Stimulated activated CD8-positive, alpha-beta memory T cell treated with anti-CD3 and anti-CD28 coated beads, Interleukin-12 subunit alpha, Interleukin-12 subunit beta, amount 100 ng/mL, for 24 hours (primary cell): ENCODE measurements around the gene KLRF2.

Experiments
- DNase-seq: peaks from one replicate; pipeline ENCODE4 v3.0.0-alpha.2; 2020; ENCODE audit errors: extremely low read depth

The KLRF2 gene

GRCh38 chr12:9936591-9936990 lies 55.3 kb downstream of the KLRF2 start:
- no peak for DNase-seq

- DNase-seq, result no peak
Measured at GRCh38 chr12:9940375-9940774, 59.1 kb downstream of the KLRF2 start.

GRCh38 chr12:9941838-9942237 lies 60.5 kb downstream of the KLRF2 start:
- no peak for DNase-seq

GRCh38 chr12:9943240-9943639 lies 62.0 kb downstream of the KLRF2 start:
- no peak for DNase-seq

- no peak for DNase-seq
Measured at GRCh38 chr12:9944391-9944790, 63.1 kb downstream of the KLRF2 start.
